Epithelial cell of esophagus (primary cell): ENCODE measurements around the gene DGCR8.

Source experiments
- DNase-seq: peaks from one replicate; pipeline ENCODE4 v3.0.0; 2010; ENCODE audit warnings: low read depth
- H3K4me3 ChIP-seq: 2 replicates; pipeline ENCODE4 v1.5.1; 2011; ENCODE audit warnings: mild to moderate bottlenecking, low read length, control low read depth
- TF ChIP-seq, protein P1 (sequence below): IDR thresholded peaks from 2 replicates; pipeline ENCODE4 v1.5.1; 2011; ENCODE audit warnings: low read depth, mild to moderate bottlenecking, low read length, control low read depth, inconsistent platforms; ENCODE audit not compliant: insufficient read depth; ENCODE audit errors: missing control alignments

Gene DGCR8

GRCh38 chr22:20069331-20070042 is 10.6 kb upstream of the DGCR8 start:
- DNase-seq, result no peak
- TF ChIP-seq, protein P1, sequence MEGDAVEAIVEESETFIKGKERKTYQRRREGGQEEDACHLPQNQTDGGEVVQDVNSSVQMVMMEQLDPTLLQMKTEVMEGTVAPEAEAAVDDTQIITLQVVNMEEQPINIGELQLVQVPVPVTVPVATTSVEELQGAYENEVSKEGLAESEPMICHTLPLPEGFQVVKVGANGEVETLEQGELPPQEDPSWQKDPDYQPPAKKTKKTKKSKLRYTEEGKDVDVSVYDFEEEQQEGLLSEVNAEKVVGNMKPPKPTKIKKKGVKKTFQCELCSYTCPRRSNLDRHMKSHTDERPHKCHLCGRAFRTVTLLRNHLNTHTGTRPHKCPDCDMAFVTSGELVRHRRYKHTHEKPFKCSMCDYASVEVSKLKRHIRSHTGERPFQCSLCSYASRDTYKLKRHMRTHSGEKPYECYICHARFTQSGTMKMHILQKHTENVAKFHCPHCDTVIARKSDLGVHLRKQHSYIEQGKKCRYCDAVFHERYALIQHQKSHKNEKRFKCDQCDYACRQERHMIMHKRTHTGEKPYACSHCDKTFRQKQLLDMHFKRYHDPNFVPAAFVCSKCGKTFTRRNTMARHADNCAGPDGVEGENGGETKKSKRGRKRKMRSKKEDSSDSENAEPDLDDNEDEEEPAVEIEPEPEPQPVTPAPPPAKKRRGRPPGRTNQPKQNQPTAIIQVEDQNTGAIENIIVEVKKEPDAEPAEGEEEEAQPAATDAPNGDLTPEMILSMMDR, result no peak
- H3K4me3 ChIP-seq, result no peak overlapping the region

DNA sequence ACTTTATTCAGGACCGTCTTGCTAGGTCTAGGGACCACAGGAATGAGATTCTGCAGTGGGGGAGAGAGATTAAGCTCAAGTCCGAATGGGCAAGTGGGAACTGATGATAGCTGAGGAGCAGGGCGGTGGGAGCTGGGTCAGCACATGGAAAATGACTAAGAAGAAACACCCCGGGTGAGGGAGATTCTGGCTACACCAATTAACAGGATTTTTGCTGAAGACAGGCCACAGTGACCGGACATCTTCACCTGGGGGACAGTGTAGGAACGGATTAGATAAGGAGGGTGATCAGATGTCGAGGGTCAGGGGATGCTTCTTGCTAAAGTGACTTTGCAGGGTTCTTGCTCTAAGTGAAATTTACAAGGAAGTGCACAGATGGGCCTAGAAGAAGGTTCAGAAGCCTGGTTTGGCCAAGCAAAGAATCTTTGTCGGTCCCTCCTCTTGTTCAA is 8.5 kb upstream of the DGCR8 start:
- DNase-seq, result no peak
- TF ChIP-seq, protein P1, result no peak
- no peak overlapping the region for H3K4me3 ChIP-seq

DNA sequence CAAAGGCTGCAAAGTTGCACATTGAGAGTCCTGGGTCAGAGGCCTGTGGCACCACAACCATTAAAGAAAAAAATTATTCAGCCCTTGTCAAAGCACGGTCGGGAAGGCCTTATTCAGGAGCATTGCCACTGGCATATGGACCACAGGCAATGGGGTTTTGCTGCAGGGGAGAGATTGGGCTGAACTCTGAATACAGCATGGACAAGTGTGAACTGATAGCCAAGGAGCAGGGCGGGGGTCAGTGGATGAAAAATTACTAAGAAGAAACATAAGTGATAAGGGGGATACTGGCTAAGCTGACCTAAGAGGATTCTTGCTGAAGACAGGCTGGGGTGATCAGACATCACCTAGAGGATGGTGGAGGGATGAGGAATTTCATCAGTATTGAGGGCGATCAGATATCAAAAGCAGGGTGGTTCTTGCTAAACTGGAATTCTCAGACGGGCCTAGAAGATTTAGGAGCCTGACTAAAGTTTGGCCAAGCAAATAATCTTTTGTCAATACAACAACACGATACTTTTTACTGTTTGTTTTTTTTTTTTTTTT is 3.3 kb upstream of the DGCR8 start:
- no peak for DNase-seq
- no peak overlapping the region for H3K4me3 ChIP-seq
- TF ChIP-seq, protein P1, result no peak

- peak overlapping the region; percentile 75 for H3K4me3 ChIP-seq
- TF ChIP-seq, protein P1, result no peak
- peak; percentile 52 for DNase-seq
These were observed 369 bp downstream of the DGCR8 start for GRCh38 chr22:20080445-20080775.

DNA sequence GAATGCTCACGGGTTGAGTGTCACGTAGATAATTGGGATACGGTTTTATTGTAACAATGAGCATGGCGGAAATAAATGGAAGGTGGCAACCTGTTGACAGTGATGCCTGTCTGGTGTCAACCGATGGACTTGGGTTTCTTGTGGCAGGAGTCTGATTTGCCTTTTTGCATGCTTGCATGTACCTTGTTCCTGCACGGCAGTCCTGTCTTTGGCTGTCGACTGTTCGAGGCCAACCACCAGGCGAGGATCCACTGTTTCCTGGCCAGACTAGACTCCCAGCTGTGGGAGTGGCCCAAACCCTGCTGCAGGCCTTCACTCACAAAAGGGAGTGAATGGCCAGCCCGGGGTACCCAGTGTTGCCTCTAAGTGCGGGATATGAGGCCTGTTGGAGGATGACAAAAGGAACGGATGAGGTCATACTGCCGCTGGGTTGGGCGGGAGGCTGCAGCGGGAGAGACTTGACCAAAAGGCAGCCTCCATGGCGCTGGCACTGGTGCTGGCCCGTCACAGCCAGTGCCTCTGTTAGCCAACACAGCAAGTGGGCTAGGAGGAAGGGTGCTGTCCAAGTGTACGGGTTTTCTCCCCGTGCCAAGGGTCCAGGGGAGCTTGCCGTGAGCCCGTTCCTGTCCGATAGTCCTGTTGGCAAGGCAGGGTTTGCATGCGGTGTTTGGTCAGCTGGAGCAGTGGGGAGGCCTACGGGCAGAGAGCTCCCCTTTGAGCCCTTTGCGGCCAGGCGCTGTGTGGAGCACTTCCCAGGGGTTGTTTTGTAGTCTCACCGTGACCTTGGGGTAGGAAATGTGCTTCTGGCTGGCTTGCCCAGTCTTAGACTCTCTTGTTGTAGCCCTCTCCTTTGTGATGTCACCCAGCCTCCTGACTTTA is 974 bp downstream of the DGCR8 start:
- peak overlapping the region; percentile 75 for H3K4me3 ChIP-seq
- TF ChIP-seq, protein P1, result no peak
- DNase-seq, result peak; percentile 76

GRCh38 chr22:20083157-20083890 is 3.3 kb downstream of the DGCR8 start:
- TF ChIP-seq, protein P1, result no peak
- no peak for DNase-seq
- H3K4me3 ChIP-seq, result no peak overlapping the region
